Daoy (cell line): ENCODE measurements around the gene GTF2A1L. TPM values are rescaled to one million over a fixed set of nuclear protein-coding genes. Genes with fewer than 3 reads are reported as not detected.
"Not testable (repeated sequence)": the region's sequence is repeated elsewhere in the genome, so short reads cannot be mapped to it uniquely, and the experiment has no call there.

Experiments used
- DNase-seq: peaks from one replicate; pipeline ENCODE4 v3.0.0-alpha.2; 2015; ENCODE audit warnings: low read depth
- total RNA-seq: library from RNA; depleted of rRNA; stranded (reverse); fragments of >200 nt; shearing (Covaris generic); gene quantifications from 2 replicates; pipeline ENCODE4 v1.2.3, GENCODE V29; 2014

The GTF2A1L gene
- total RNA-seq, 1 experiment from 2014 or later, result not detected

- peak; percentile 67 for DNase-seq
These were observed 10.2 kb upstream of the GTF2A1L start for GRCh38 chr2:48607307-48608014.

DNA sequence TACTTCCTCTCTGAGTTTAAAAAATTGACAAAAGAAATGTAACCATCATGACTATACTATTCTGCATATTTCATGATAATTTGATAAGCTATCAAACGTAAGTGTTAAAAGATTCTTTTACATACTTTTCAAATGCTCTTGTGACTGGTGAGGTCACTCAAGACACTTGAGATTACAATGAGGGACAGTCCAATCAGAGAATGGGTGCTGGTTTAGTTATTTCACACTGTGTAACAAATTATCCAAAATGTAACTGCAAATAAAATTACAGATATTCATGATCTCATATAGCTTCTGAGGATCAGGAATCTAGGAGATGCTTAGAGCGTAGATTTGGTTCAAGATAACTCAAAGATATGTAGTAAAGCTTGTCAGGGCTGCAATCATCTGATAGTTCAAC lies 4.4 kb upstream of the GTF2A1L start:
- no peak for DNase-seq

GRCh38 chr2:48614581-48614980 lies 3.1 kb upstream of the GTF2A1L start:
- DNase-seq, result not testable (repeated sequence)

DNA sequence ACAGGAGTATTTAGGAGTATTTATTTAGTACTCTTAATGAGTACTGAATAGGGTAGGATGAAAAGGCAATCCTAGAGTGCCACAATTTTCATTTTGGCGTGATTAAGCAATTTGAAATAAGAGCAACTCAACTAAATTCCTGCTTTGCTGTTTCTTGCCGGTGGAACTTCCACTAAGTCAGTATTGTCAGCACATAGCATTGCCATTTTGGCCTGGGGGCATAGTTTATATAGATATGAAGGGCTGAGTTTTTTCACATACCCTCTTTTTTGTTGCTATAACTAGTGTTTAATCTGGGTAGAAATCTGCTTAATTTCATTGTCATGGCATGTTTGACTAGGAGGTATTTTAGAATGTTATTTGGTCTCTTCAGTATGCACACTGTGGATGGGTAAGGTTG lies 1.9 kb downstream of the GTF2A1L start:
- no peak for DNase-seq

DNA sequence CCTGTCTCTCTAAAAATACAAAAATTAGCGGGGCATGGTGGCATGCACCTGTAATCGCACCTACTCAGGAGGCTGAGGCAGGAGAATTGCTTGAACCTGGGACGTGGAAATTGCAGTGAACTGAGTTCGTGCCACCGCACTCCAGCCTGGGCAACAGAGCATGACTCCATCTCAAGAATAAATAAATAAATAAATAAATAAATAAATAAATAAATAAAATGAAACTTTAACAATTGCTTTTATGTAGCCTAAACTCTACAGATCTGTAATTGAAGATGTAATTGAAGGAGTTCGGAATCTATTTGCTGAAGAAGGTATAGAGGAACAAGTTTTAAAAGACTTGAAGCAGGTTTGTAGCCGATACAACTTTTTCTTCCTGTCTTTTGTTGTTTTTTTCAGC lies 2.9 kb downstream of the GTF2A1L start:
- DNase-seq, result no peak

GRCh38 chr2:48622691-48623090 lies 5.0 kb downstream of the GTF2A1L start:
- DNase-seq, result peak; percentile 10

DNA sequence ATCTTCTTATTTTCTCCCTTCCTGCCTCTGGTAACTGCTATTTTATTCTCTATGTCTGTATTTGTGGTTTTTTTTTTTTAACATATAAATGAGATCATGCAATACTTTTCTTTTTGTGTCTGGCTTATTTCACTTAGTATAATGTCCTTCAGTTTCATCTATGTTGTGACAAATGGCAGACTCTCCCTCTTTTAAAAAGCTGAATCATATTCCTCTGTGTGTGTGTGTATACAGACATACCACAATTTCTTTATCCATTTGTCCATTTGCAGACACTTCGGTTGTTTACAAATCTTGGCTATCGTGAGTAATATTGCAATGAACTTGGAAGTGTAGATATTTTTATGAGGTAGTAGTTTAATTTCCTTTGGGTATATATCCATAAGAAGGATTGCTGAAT lies 7.0 kb downstream of the GTF2A1L start:
- DNase-seq, result no peak

GRCh38 chr2:48626047-48626446 lies 8.4 kb downstream of the GTF2A1L start:
- no peak for DNase-seq

GRCh38 chr2:48633143-48633542 lies 15.5 kb downstream of the GTF2A1L start:
- DNase-seq, result no peak

GRCh38 chr2:48635786-48636185 lies 18.1 kb downstream of the GTF2A1L start:
- no peak for DNase-seq

GRCh38 chr2:48638261-48638660 lies 20.6 kb downstream of the GTF2A1L start:
- DNase-seq, result no peak

- DNase-seq, result no peak
These were observed 33.6 kb downstream of the GTF2A1L start for GRCh38 chr2:48651158-48651790.

- DNase-seq, result no peak
These were observed 51.3 kb downstream of the GTF2A1L start for GRCh38 chr2:48668992-48669391.

GRCh38 chr2:48673581-48673980 lies 55.9 kb downstream of the GTF2A1L start:
- DNase-seq, result no peak

DNA sequence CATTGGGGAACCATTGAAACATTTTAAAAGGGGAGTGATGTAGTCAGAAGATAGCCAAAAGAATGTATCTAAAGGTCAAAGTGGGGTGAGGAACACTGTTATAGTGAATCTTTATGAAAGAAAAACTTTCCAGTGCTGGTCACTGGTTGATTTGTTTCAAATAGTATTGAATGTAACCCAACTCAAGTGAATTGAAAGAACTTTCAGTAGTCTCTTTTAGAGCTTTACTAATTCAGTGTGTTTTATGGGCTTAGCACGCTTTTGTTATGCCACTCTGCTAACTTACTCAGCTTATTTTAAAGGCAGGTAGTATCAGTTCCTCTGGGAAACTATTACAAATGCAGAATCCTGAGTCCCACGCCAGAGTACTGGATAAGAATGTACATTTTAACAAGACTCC lies 57.3 kb downstream of the GTF2A1L start:
- DNase-seq, result no peak

GRCh38 chr2:48677450-48677849 lies 59.8 kb downstream of the GTF2A1L start:
- DNase-seq, result no peak

DNA sequence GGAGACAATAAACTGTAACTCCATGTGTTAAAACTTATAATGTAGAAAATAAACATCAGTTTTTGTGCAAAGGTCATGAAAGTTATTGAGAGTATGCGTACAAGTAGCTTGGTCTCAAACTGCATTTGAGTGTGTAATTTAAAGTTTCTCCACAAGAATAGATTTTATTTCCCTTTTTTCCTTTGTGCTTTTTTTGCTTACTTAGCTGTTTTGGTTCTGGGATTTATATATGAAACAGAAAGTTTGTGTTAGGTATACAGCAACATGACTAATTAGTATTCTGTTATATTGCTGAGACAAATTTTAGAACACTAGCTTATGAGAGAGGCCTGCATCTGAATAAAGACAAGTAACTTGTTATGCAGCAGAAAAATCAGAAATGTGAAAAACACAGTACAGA lies 67.5 kb downstream of the GTF2A1L start:
- DNase-seq, result no peak

GRCh38 chr2:48691935-48692691 lies 74.5 kb downstream of the GTF2A1L start:
- DNase-seq, result no peak

DNA sequence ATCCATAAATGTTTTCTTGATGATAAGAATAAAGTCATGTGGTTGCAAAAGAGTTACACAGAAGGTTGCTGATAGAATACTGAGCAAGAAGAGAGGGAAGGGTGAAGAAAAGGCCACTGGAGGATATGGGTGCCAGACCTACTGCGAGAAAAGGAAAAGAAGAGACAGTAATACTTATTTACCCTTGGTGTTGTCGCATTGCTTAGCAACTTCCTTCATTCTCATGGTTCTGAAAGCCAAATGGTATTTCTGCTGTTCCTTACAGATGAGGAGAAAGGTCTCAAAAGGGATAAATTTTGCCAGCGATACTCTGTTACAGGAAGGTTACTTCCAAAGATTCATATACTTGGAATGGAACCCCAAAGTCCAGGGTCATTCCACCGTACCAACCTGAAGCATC lies 75.4 kb downstream of the GTF2A1L start:
- DNase-seq, result no peak

- no peak for DNase-seq
These were observed 76.0 kb downstream of the GTF2A1L start for GRCh38 chr2:48693645-48694044.

DNA sequence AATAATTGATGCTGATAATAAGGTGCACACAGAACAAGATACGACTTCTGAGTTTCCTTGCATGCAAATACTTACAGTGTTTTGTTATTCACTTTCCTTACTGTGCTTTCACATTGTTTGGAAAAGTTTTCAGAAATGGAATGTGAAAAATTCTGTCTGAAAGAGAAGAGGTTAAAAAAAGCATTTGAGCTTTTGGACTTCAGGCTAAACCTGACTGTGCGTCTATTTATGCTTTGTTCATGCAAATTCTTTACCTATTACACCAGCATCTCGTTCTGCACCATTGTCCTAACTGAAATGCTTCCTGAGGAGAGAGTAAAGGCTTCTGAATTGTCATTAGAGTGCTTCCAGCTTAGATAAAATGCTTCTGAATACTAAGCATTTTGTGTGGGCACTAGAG lies 76.5 kb downstream of the GTF2A1L start:
- no peak for DNase-seq

GRCh38 chr2:48695991-48696390 lies 78.3 kb downstream of the GTF2A1L start:
- DNase-seq, result no peak

GRCh38 chr2:48696881-48697280 lies 79.2 kb downstream of the GTF2A1L start:
- no peak for DNase-seq
